GM12864 (cell line): ENCODE measurements around the gene ASB9.

Experiments used
- DNase-seq: peaks from one replicate; pipeline ENCODE4 v3.0.0-alpha.2; 2011; ENCODE audit warnings: low read depth
- H3K4me3 ChIP-seq: 2 replicates; pipeline ENCODE4 v1.5.1; 2011; ENCODE audit warnings: mild to moderate bottlenecking, low read depth, low read length, control low read depth
- TF ChIP-seq, protein P1 (sequence below): IDR thresholded peaks from 2 replicates; pipeline ENCODE4 v1.5.1; 2011; ENCODE audit warnings: low read depth, mild to moderate bottlenecking, moderate library complexity, low read length, control low read depth, inconsistent platforms; ENCODE audit errors: missing control alignments

The ASB9 gene

DNA sequence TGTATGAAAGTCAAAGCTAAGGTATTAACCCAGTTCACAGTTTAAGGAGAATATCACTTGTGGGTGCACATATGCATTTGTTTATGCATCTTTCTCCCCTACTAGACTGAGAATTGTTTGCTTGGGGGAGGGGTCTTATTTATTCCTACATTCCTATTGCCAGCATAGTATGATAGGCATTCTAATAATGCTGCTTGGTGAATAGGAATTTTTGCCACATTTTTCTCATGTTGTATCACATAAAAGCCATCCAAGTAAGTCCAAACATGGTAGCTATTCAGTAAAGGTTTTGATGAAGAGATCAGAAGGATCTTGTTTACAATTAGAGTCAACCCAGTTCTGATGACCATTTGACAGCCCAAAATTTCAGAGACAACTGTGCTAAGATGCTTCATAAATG is 48.6 kb downstream of the ASB9 start:
- TF ChIP-seq, protein P1, sequence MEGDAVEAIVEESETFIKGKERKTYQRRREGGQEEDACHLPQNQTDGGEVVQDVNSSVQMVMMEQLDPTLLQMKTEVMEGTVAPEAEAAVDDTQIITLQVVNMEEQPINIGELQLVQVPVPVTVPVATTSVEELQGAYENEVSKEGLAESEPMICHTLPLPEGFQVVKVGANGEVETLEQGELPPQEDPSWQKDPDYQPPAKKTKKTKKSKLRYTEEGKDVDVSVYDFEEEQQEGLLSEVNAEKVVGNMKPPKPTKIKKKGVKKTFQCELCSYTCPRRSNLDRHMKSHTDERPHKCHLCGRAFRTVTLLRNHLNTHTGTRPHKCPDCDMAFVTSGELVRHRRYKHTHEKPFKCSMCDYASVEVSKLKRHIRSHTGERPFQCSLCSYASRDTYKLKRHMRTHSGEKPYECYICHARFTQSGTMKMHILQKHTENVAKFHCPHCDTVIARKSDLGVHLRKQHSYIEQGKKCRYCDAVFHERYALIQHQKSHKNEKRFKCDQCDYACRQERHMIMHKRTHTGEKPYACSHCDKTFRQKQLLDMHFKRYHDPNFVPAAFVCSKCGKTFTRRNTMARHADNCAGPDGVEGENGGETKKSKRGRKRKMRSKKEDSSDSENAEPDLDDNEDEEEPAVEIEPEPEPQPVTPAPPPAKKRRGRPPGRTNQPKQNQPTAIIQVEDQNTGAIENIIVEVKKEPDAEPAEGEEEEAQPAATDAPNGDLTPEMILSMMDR = no peak

DNA sequence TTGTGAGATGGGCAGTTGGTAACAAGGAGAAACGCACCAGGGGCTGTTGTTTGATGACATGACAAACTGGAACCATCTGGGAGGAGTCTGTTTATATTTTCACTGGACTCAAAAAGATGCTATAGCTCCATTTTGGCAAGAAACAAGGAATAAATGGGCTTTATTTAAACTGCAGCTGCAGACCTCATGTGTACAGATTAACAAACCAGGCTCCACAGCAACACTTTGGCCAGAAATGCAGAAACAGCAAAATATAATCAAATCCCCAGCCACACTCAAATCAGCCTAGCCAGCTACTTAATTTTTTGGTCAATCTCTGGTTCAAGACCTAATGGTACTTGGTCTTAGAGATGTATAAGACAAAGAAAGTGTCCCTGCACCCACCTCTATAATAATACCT is 52.7 kb downstream of the ASB9 start:
- TF ChIP-seq, protein P1 = no peak
- DNase-seq = no peak
- H3K4me3 ChIP-seq = no peak overlapping the region

More for the DNA sequence above, 48.6 kb downstream of the ASB9 start:
- no peak for DNase-seq
- H3K4me3 ChIP-seq = no peak overlapping the region

DNA sequence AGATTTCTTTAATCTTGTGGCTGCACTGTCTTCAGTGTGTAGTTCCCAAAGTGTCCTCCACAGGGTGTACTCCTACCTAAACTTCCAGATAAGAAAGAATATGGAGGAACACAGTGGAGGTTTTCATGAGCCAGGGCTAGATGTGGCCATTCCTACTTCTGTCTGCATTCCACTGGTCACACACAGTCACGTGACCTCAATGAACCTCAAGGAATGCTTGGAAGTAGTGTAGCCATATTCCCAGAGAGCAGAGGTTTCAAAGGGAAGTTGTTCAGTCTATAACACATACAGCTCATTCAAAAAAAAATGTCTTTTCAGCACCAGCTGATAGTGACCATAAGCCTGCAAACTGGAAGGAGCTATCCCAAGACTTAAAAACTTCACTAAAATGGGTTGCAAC is 53.6 kb downstream of the ASB9 start:
- TF ChIP-seq, protein P1 = no peak
- no peak overlapping the region for H3K4me3 ChIP-seq
- DNase-seq = no peak

DNA sequence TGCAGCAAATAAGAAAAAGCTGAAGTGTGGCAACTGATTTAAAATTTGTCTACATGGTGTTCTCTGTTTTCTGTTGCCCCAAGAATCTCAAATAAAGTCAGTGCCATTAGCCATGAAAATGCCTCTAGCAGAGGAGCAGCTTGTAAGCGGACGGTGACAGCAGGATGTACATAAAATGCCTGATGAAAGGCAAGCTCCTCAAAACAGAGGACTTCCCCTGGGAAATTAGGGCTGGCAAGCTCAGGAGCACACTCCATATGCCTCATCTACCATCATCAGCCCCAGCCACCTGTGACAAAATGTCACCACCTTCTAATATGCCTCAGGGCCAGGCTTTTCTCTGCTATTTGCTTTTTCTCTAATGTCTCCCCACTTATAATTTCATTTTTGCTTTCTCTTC is 54.5 kb downstream of the ASB9 start:
- no peak overlapping the region for H3K4me3 ChIP-seq
- TF ChIP-seq, protein P1 = no peak
- DNase-seq = no peak

DNA sequence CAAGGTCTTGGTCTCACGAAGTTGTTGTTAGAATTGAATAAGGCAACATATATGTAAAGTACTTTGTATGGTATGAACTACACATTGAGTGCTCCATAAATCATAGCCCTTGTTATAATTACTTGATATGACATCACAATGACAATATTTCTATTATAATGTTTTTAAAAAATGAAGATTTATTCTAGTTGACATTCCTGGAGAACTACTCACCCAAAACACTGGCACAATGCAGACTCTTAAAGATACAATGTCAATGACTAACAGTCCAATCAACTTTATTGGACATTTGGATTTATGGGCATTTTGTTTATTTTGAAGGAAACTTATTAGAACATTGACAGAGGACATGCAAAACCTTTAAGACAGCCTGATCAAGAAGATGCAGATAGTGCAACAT is 55.3 kb downstream of the ASB9 start:
- no peak for DNase-seq
- TF ChIP-seq, protein P1 = no peak
- H3K4me3 ChIP-seq = no peak overlapping the region

DNA sequence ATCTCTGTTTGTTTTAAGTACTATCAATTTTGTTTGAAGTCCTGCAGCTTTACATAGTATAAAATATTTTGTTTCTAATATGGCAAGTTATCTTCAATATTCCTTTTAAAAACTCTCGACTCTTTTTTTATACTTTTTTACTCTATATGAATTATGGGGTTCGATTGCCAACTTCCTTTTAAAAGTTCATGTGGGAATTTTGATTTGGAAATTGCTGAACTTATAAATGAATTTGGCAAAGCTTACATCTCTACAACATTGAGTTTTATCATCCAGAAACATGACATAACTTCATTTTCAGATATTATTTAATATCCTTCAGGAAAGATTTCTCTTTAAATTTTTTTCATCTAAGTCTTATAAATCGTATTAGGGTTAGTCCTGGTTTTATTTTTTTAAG is 60.8 kb downstream of the ASB9 start:
- H3K4me3 ChIP-seq = no peak overlapping the region
- no peak for DNase-seq
- TF ChIP-seq, protein P1 = no peak

DNA sequence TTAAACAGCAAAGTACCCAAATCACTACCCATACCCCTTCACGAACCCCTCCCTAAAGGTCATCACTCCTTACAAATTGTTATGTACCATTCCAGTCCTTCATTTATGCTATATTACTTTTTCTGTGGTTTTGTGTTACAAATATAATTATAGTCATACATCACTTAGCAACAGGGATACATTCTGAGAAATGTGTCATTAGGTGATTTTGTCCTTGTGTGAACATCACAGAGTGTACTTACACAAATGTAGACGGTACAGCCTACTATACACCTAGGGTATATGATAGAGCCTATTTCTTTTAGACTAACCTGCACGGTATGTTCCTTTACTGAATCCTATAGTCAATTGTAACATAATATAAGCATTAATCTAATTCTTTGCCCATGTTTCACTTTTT is 61.9 kb downstream of the ASB9 start:
- no peak overlapping the region for H3K4me3 ChIP-seq
- TF ChIP-seq, protein P1 = no peak
- no peak for DNase-seq
